ENCODE results near the gene CDNF. TPM values are rescaled to one million over a fixed set of nuclear protein-coding genes. Genes with fewer than 3 reads are reported as not detected.

Gene CDNF
- total and polyA plus RNA-seq, 3 experiments from 2014 or later: 0.47 to 1.2 (median 0.96) TPM

DNA sequence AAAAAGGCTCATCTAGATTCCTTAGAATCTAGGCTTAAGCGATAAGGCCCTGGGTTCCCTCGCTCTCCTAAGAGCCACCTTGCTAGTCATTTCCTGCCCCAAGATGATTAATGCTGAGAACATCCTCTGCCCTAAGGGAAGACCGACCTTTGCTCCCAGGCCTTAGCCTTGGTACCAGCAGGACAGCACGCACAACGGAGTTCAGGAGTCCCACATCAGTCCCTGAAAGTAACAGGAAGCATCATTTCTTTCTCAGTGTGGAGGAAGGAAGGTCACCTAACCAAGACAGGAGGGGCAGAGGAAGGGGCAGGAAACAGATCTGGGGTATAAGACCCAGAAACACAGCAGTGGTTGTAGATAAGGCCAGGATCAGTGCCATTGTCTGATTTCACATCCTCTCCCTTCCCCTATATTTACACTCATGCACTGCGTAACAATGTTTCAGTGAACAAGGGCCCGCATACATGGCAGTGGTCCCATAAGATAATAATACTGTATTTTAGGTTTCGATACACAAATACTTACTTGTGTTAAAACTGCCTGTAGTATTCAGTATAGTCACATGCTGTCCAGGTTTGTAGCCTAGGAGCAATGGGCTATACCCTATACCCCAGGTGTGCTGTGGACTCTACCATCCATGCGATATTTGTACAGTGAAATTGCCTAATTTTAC lies 55.0 kb downstream of the CDNF start:
- H3K27ac Mint-ChIP-seq: peak overlapping the region in 5 of 8 donors; percentile 26 to 92 (median 72)

DNA sequence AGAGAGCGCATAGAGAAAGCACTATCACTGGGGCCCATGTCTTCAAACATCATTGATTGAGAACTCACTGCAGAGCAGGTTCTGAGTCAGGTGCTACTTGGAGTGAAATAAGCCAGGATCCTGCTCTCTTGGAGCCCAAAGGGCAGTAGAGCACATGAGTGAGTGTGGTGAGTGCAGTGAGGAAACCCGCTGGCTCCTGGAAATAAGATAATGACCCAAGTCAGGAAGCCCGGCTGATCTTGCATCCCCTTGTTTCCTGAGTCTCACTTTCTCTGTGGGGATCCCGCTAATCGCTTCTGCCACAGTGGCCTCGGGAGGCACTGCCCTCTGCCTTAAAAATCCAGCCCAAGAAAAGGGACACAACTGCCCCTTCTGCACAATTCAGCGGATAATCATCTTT lies 56.1 kb downstream of the CDNF start:
- Mint-ChIP-seq H3K4me1 (peaks cover 3 to 5% (median 5%) of the 10 kb centered on the region in 3 donors), H3K4me3 (no peak overlapping the region), H3K27me3 (peaks cover 0 to 3% of the 10 kb centered on the region in 2 donors), H3K9me3 (peaks cover 0 to 7% (median 5%) of the 10 kb centered on the region in 5 donors), H3K27ac (no peak overlapping the region), H3K36me3 (peaks cover 0 to 12% (median 0%) of the 10 kb centered on the region in 3 donors)
- CTCF ChIA-PET: no interaction called here
- H3K36me3 ChIP-seq (ENCODE audit: insufficient read depth, low read length): no peaks in the 10 kb centered on the region
- POLR2A ChIA-PET: no interaction called here
- no peak for DNase-seq
- H3K27me3 ChIP-seq (ENCODE audit: insufficient read depth, low read length, poor library complexity, severe bottlenecking): no peaks in the 10 kb centered on the region
- H3K4me1 ChIP-seq (ENCODE audit: insufficient read depth, low read length): no peaks in the 10 kb centered on the region
- H3K4me3 ChIP-seq (ENCODE audit: low read length): no peak overlapping the region
- H3K27ac ChIP-seq (ENCODE audit: low read depth, low read length): no peak overlapping the region
- no peaks in the 10 kb centered on the region for H3K9me3 ChIP-seq (ENCODE audit: low read length)

More for the DNA sequence above, 55.0 kb downstream of the CDNF start:
- Mint-ChIP-seq H3K4me3 (peak overlapping the region in 3 of 7 donors; percentile 26 to 72 (median 43)), H3K36me3 (peaks cover 0 to 12% (median 0%) of the 10 kb centered on the region in 3 donors), H3K27me3 (peaks cover 0 to 3% of the 10 kb centered on the region in 2 donors), H3K4me1 (peaks cover 3 to 5% (median 5%) of the 10 kb centered on the region in 3 donors), H3K9me3 (peaks cover 0 to 7% (median 5%) of the 10 kb centered on the region in 5 donors)
- Histone ChIP-seq H3K27me3 (ENCODE audit: insufficient read depth, low read length, poor library complexity, severe bottlenecking) (no peaks in the 10 kb centered on the region), H3K36me3 (ENCODE audit: insufficient read depth, low read length) (no peaks in the 10 kb centered on the region), H3K9me3 (ENCODE audit: low read length) (no peaks in the 10 kb centered on the region), H3K4me1 (ENCODE audit: insufficient read depth, low read length) (no peaks in the 10 kb centered on the region), H3K27ac (ENCODE audit: low read depth, low read length) (no peak overlapping the region), H3K4me3 (ENCODE audit: low read length) (no peak overlapping the region)
- DNase-seq: no peak
- POLR2A ChIA-PET: no interaction called here
- CTCF ChIA-PET: no interaction called here

DNA sequence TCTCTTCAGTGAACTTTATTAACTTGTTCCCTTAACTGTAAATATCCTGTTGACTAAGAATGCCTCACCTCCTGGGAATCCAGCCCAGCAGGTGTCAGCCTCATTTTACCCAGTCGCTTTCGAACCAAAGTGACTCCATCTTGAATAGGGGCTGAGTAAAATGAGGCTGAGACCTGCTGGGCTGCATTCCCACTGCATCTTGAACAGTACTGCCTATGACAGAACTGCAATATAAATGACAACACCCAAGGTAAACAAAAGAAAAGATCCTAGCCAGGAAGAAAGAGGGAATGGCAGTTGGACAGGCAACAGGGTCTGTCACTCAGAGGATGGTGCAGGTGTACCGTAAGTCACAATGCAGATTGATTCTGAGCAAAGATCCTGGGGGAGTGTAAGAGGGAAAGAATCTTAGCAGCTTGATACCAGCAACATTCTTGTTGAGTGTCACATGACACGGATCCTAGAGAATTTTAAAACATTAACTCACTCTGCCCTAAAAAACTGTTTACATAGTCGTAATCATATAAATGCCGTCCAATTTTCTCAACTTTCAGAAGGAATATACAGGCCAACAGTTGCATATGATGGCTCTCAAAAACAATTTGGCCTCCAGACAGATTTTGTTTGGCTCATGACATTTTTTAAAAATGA lies 58.7 kb downstream of the CDNF start:
- H3K27me3 ChIP-seq (ENCODE audit: insufficient read depth, low read length, poor library complexity, severe bottlenecking): no peaks in the 10 kb centered on the region
- Mint-ChIP-seq H3K36me3 (no peaks in the 10 kb centered on the region), H3K4me3 (no peak overlapping the region), H3K9me3 (peaks cover 0 to 2% (median 0%) of the 10 kb centered on the region in 5 donors), H3K27me3 (peaks cover 0 to 3% of the 10 kb centered on the region in 2 donors), H3K4me1 (peaks cover 3 to 5% (median 5%) of the 10 kb centered on the region in 3 donors), H3K27ac (no peak overlapping the region)
- H3K9me3 ChIP-seq (ENCODE audit: low read length): no peaks in the 10 kb centered on the region
- no peaks in the 10 kb centered on the region for H3K4me1 ChIP-seq (ENCODE audit: insufficient read depth, low read length)
- H3K36me3 ChIP-seq (ENCODE audit: insufficient read depth, low read length): no peaks in the 10 kb centered on the region
- H3K4me3 ChIP-seq (ENCODE audit: low read length): no peak overlapping the region
- ChIA-PET POLR2A (no interaction called here), CTCF (no interaction called here)
- no peak for DNase-seq
- H3K27ac ChIP-seq (ENCODE audit: low read depth, low read length): no peak overlapping the region

GRCh38 chr10:14776546-14776945 lies 61.3 kb downstream of the CDNF start:
- Histone ChIP-seq H3K4me1 (ENCODE audit: insufficient read depth, low read length) (no peaks in the 10 kb centered on the region), H3K27ac (ENCODE audit: low read depth, low read length) (no peak overlapping the region), H3K27me3 (ENCODE audit: insufficient read depth, low read length, poor library complexity, severe bottlenecking) (no peaks in the 10 kb centered on the region), H3K36me3 (ENCODE audit: insufficient read depth, low read length) (no peaks in the 10 kb centered on the region), H3K4me3 (ENCODE audit: low read length) (no peak overlapping the region), H3K9me3 (ENCODE audit: low read length) (no peaks in the 10 kb centered on the region)
- H3K27ac Mint-ChIP-seq: no peak overlapping the region
- H3K9me3 Mint-ChIP-seq: no peaks in the 10 kb centered on the region
- H3K4me3 Mint-ChIP-seq: no peak overlapping the region
- H3K27me3 Mint-ChIP-seq: peaks cover 0 to 3% of the 10 kb centered on the region in 2 donors
- DNase-seq: no peak
- H3K4me1 Mint-ChIP-seq: no peaks in the 10 kb centered on the region
- POLR2A ChIA-PET: no interaction called here
- peaks cover 0 to 2% (median 0%) of the 10 kb centered on the region in 3 donors for H3K36me3 Mint-ChIP-seq
- CTCF ChIA-PET: no interaction called here

- Mint-ChIP-seq H3K27ac (no peak overlapping the region), H3K4me1 (no peaks in the 10 kb centered on the region), H3K4me3 (no peak overlapping the region), H3K9me3 (no peaks in the 10 kb centered on the region), H3K27me3 (peaks cover 0 to 3% of the 10 kb centered on the region in 2 donors), H3K36me3 (peaks cover 0 to 2% (median 0%) of the 10 kb centered on the region in 3 donors)
- no peaks in the 10 kb centered on the region for H3K36me3 ChIP-seq (ENCODE audit: insufficient read depth, low read length)
- H3K4me3 ChIP-seq (ENCODE audit: low read length): no peak overlapping the region
- no peak overlapping the region for H3K27ac ChIP-seq (ENCODE audit: low read depth, low read length)
- H3K9me3 ChIP-seq (ENCODE audit: low read length): no peaks in the 10 kb centered on the region
- H3K27me3 ChIP-seq (ENCODE audit: insufficient read depth, low read length, poor library complexity, severe bottlenecking): no peaks in the 10 kb centered on the region
- CTCF ChIA-PET: no interaction called here
- H3K4me1 ChIP-seq (ENCODE audit: insufficient read depth, low read length): no peaks in the 10 kb centered on the region
- no peak for DNase-seq
- POLR2A ChIA-PET: no interaction called here
Observed at GRCh38 chr10:14775656-14776055, 62.2 kb downstream of the CDNF start.

DNA sequence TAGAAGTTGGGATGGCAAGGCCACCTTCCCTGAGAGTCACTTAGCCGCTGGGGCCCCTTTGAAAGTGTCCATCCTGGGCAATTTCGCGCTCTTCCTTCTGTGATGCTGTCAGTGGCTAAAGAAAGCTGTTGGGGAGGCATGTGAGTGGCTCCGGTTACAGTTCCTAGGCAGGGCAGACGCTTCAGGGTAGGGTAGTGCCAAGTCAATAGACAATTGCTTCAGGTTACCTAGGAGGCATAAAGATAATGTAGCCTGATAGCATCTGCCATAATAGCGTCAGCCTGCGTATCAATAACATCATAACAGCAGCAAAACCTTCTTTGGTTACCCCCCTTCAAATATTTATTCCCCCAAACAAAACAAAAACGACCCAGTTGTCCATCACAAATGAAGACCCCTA lies 63.0 kb downstream of the CDNF start, which contains the start of gene FAM107B:
Gene FAM107B (minus strand): TSS at position 101 of the 400 bp plus-strand sequence. CDS start 234 bp downstream, outside the sequence.
- Mint-ChIP-seq H3K4me1 (no peaks in the 10 kb centered on the region), H3K4me3 (no peak within 1 kb of the TSS), H3K9me3 (no peaks in the 10 kb centered on the region), H3K36me3 (peaks cover 0 to 2% (median 0%) of the 10 kb centered on the region in 3 donors), H3K27me3 (peaks cover 0 to 3% of the 10 kb centered on the region in 2 donors), H3K27ac (peak within 1 kb of the TSS in 1 of 8 donors; percentile 47)
- no peak within 1 kb of the TSS for H3K4me3 ChIP-seq (ENCODE audit: low read length)
- ChIA-PET POLR2A (no interaction called here), CTCF (no interaction called here)
- no peaks in the 10 kb centered on the region for H3K4me1 ChIP-seq (ENCODE audit: insufficient read depth, low read length)
- no peak within 1 kb of the TSS for H3K27ac ChIP-seq (ENCODE audit: low read depth, low read length)
- no peaks in the 10 kb centered on the region for H3K36me3 ChIP-seq (ENCODE audit: insufficient read depth, low read length)
- H3K9me3 ChIP-seq (ENCODE audit: low read length): no peaks in the 10 kb centered on the region
- no peaks in the 10 kb centered on the region for H3K27me3 ChIP-seq (ENCODE audit: insufficient read depth, low read length, poor library complexity, severe bottlenecking)
- DNase-seq: no peak

DNA sequence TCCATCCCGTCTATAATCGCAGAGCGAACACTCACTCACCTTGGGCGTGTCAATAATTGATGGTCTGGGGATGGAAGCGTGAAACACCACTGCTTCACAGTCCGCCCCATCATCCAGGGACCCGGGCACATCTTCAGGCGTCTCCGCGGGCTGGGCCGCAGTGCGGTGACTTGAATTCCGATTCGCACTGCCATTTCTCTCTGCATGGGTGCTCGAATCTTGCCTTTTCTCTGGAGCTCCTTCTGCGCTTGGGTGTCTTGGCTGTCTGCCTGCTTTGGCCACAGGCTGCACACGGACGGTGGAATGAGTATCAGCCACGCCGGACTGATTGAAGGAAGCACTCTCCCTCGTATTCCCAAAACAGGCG lies 63.6 kb downstream of the CDNF start:
- no peak overlapping the region for H3K27ac ChIP-seq (ENCODE audit: low read depth, low read length)
- no peak for DNase-seq
- Mint-ChIP-seq H3K4me1 (no peaks in the 10 kb centered on the region), H3K27ac (no peak overlapping the region), H3K9me3 (no peaks in the 10 kb centered on the region), H3K36me3 (peaks cover 0 to 2% (median 0%) of the 10 kb centered on the region in 3 donors), H3K27me3 (peaks cover 0 to 3% of the 10 kb centered on the region in 2 donors), H3K4me3 (no peak overlapping the region)
- H3K9me3 ChIP-seq (ENCODE audit: low read length): no peaks in the 10 kb centered on the region
- no peaks in the 10 kb centered on the region for H3K27me3 ChIP-seq (ENCODE audit: insufficient read depth, low read length, poor library complexity, severe bottlenecking)
- CTCF ChIA-PET: no interaction called here
- H3K4me1 ChIP-seq (ENCODE audit: insufficient read depth, low read length): no peaks in the 10 kb centered on the region
- no peaks in the 10 kb centered on the region for H3K36me3 ChIP-seq (ENCODE audit: insufficient read depth, low read length)
- no peak overlapping the region for H3K4me3 ChIP-seq (ENCODE audit: low read length)
- POLR2A ChIA-PET: no interaction called here

GRCh38 chr10:14773551-14774213 lies 64.2 kb downstream of the CDNF start:
- no peak overlapping the region for H3K27ac Mint-ChIP-seq

More at GRCh38 chr10:14773551-14774213, 64.2 kb downstream of the CDNF start:
- Mint-ChIP-seq H3K36me3 (peaks cover 0 to 2% (median 0%) of the 10 kb centered on the region in 3 donors), H3K27me3 (peaks cover 0 to 3% of the 10 kb centered on the region in 2 donors), H3K9me3 (no peaks in the 10 kb centered on the region), H3K4me3 (no peak overlapping the region), H3K4me1 (no peaks in the 10 kb centered on the region)
- Histone ChIP-seq H3K9me3 (ENCODE audit: low read length) (no peaks in the 10 kb centered on the region), H3K27me3 (ENCODE audit: insufficient read depth, low read length, poor library complexity, severe bottlenecking) (no peaks in the 10 kb centered on the region), H3K4me1 (ENCODE audit: insufficient read depth, low read length) (no peaks in the 10 kb centered on the region), H3K36me3 (ENCODE audit: insufficient read depth, low read length) (no peaks in the 10 kb centered on the region), H3K4me3 (ENCODE audit: low read length) (no peak overlapping the region), H3K27ac (ENCODE audit: low read depth, low read length) (no peak overlapping the region)
- ChIA-PET CTCF (no interaction called here), POLR2A (no interaction called here)
- DNase-seq: no peak
